GM18517 (cell line): Measurements from ENCODE around the gene NID2.

Experiments used
- ATAC-seq: cut with Tn5 transposase; IDR thresholded peaks from one replicate; pipeline ENCODE4 v1.9.1; 2021; ENCODE audit warnings: mild to moderate bottlenecking, moderate library complexity; ENCODE audit not compliant: unreplicated experiment

NID2 gene, protein sequence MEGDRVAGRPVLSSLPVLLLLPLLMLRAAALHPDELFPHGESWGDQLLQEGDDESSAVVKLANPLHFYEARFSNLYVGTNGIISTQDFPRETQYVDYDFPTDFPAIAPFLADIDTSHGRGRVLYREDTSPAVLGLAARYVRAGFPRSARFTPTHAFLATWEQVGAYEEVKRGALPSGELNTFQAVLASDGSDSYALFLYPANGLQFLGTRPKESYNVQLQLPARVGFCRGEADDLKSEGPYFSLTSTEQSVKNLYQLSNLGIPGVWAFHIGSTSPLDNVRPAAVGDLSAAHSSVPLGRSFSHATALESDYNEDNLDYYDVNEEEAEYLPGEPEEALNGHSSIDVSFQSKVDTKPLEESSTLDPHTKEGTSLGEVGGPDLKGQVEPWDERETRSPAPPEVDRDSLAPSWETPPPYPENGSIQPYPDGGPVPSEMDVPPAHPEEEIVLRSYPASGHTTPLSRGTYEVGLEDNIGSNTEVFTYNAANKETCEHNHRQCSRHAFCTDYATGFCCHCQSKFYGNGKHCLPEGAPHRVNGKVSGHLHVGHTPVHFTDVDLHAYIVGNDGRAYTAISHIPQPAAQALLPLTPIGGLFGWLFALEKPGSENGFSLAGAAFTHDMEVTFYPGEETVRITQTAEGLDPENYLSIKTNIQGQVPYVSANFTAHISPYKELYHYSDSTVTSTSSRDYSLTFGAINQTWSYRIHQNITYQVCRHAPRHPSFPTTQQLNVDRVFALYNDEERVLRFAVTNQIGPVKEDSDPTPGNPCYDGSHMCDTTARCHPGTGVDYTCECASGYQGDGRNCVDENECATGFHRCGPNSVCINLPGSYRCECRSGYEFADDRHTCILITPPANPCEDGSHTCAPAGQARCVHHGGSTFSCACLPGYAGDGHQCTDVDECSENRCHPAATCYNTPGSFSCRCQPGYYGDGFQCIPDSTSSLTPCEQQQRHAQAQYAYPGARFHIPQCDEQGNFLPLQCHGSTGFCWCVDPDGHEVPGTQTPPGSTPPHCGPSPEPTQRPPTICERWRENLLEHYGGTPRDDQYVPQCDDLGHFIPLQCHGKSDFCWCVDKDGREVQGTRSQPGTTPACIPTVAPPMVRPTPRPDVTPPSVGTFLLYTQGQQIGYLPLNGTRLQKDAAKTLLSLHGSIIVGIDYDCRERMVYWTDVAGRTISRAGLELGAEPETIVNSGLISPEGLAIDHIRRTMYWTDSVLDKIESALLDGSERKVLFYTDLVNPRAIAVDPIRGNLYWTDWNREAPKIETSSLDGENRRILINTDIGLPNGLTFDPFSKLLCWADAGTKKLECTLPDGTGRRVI (N-terminal part only)

DNA sequence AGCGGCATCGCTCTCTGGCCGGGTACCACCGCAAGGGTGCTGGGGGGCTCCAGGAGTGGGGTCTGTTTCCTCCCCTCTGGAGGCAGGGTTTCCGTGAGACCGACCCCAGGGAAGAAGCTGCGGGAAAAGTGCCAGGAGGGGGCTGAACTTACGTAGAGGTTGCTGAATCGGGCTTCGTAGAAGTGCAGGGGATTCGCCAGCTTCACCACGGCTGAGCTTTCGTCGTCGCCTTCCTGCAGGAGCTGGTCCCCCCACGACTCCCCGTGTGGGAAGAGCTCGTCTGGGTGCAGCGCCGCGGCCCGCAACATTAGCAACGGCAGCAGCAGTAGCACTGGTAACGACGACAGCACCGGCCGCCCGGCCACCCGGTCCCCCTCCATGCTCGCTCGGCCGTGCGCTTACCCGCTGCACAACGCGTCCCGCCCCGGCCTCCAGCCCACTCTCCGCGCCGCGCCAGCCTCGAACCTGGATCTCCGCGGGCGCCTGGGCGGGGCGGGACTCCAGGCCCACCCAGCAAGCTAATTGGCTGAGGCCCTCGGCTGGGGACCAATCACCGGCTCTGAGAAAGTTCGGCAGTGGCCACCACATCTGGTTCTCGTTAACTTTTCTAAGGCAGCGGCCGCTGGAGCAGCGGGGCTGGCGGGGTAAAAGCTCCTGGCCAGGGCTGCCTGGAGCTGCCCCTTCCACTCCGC lies at the start of gene NID2:
TSS of gene NID2 (minus strand) at position 445 of the 692 bp plus-strand sequence. CDS start at position 380, 65 bp downstream.
- ATAC-seq = no peak

GRCh38 chr14:52117111-52117832 lies 48.4 kb upstream of the NID2 start:
- ATAC-seq = no peak

GRCh38 chr14:52115286-52115685 lies 46.4 kb upstream of the NID2 start:
- no peak for ATAC-seq

DNA sequence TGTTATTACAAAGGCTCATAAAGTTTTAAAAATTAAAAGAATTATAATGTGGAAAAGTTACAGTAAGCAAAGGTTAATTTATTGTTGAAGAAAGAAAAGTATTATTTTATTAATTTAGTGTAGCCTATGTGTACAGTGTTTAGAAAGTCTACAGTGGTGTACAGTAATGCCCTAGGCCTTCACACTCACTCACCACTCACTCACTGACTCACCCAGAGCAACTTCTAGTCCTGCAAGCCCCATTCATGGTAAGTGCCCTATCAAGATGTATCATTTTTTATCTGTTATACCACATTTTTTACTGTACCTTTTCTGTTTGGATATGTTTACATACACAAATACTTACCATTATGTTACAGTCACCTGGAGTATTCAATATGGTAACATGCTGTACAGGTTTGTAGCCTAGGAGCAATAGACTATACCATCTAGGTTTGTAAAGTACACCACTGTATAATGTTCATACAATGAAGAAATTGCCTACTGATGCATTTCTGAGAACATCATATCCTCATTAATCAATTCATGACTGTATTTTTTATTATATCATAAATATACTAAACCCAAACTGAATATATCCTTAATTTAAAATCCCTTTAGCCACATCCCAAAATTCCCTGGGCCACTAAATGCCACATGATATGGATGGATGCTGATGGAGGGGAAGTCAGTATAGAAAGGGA lies 43.6 kb upstream of the NID2 start:
- ATAC-seq = no peak

- no peak for ATAC-seq
These were observed 42.7 kb upstream of the NID2 start for GRCh38 chr14:52111583-52111982.

GRCh38 chr14:52110441-52111086 lies 41.7 kb upstream of the NID2 start:
- no peak for ATAC-seq

GRCh38 chr14:52108823-52109222 lies 40.0 kb upstream of the NID2 start:
- ATAC-seq = no peak

DNA sequence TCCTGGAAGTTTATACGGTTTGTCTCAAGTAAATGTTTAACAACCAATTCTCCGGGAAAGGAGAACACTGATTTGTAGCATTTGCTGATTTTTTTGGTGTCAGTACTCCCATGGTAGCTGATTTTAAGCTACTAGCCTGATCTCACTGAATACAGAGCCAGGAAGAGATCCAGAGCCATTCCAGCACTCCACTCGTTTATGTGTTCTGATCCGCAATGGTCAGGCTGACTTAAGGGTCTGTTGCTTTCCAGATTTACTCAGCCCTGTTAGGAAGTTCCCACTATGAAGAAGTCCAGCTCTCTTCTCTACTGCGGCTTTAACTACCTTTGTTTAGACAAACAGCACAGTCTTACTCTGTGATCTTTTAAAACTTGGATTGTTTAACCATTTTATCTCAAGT lies 38.0 kb upstream of the NID2 start:
- ATAC-seq = no peak

GRCh38 chr14:52103416-52103815 lies 34.6 kb upstream of the NID2 start:
- ATAC-seq = no peak

GRCh38 chr14:52095794-52096193 lies 26.9 kb upstream of the NID2 start:
- no peak for ATAC-seq

GRCh38 chr14:52095336-52095735 lies 26.5 kb upstream of the NID2 start:
- no peak for ATAC-seq

DNA sequence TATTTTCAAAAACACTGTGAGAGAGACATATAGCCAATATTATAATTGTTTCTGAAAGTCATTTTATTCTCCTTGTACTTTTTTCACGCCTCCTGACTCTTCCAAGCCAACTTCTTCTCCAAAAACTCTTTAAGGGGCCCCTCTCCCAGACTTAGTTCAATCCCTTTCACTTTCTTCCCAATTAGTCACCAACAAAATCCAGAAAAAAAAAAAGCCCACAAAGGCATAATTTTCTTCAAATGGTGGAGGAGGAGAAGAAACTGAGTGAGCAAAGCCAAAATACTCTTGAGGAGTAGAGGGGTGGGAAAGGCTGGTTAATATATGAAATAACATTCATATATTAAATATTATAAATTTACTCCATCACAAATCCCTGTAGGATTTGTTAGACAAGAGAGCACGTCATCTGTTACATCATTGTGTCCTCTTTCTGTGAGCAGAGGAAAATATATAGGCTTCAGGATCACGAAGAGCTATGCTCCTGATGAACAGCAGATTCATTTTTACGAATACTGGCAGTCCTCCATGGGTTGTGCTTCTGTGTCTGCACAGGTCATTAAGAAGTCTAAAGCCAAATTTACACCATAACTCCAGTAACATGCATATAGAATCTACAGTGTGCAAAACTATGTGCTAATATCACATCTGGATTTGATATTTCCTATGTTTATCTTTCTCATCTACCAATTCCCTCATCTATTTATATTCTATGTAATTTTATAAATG lies 25.9 kb upstream of the NID2 start:
- ATAC-seq = no peak

DNA sequence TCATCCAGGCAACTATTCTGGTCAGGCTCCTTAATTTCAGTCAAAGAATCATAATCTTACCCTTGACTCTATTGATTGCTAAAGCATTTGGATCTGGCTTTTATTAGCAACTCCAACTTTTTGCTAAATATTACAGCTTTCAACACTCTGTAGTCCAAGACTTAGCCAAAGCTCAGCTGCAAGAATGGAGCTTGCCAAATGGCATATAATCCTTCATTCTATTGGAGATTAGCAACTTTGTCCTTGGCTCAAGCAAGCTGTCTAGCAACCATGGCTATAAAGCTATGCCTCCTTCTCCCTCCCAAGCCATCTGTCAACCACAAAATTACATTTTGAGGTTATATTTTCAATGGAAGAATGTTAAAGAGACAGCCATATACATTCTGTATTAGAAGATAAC lies 23.1 kb upstream of the NID2 start:
- ATAC-seq = no peak

DNA sequence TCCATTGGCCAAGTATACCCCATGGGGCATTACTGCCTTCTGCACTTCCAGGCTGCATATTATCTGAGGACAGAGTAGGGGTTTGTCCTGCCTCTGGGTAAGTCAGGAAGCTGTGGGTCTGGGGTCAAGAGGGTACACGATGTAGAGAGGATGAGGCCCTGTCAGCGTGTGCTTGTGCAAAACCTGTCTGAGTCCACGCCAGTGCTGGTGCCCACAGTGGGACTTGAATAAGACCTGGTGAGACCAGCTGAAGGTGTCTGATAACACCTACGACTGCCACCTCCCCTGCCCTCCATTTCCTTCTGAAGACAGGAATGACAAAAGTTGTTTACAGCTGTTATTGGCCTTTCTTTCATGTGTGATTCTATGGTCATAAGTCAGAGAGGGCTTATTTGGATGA lies 22.1 kb upstream of the NID2 start:
- no peak for ATAC-seq

DNA sequence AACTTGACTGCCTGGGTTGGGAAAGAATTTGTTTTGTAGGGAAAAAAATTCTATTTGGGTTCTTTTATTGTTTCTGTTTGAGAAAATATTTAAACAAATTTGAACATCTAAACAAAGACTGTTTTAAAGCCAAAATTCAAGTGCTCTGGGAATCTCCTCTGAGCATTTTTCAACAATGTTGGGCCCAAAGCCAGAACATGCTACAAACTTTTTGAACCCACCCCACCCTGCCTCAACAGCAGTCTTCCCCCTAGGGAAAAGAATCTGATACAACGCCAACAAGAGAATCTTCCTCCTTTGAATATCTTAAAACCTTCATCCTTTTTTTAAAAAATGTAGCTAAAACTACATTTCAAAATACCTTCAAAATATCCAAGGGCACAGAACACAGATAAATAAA lies 20.4 kb upstream of the NID2 start:
- ATAC-seq = no peak

GRCh38 chr14:52086711-52087110 lies 17.9 kb upstream of the NID2 start:
- ATAC-seq = no peak

GRCh38 chr14:52082903-52083302 lies 14.0 kb upstream of the NID2 start:
- ATAC-seq = no peak

- ATAC-seq = no peak
These were observed 13.1 kb upstream of the NID2 start for GRCh38 chr14:52081964-52082363.
